Activated CD4-positive, alpha-beta T cell treated with anti-CD3 and anti-CD28 coated beads, Interleukin-2, amount 50 U/mL, for 48 hours (primary cell): ENCODE data around the gene ALLC.

ENCODE experiments used
- DNase-seq, 2 experiments: peaks; one replicate each; pipeline ENCODE4 v3.0.0-alpha.2; 2020

The ALLC gene

DNA sequence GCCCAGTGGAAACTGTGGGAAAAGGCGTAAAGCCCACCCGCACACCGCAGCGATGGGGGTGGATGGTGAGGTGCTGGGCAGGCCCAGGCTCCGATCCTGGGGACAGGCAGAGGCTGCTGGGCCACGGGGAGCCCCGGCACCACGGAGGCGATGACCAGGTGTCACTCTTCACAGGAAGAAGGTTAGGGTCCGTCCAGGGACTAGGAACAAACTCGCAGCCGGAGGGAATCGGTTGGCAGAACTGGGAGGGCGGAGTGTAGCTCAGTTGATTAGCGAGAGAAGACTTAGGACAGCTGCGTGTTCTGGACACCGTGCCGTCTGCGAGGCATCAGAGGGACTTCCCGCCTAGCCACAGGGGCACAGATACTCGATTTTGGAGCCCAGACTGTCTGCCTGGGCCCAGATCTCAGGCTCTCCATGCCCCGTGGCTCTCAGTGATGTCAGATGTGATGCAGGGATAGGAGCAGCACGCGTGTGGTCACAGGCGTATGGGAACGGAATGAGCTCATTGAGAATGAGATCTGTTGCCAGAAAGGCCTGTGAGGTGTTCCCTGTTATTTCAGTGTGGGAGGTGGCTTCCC is 16.1 kb upstream of the ALLC start:
- DNase-seq = no peak

- DNase-seq = no peak
Observed at GRCh38 chr2:3642521-3643215, 15.3 kb upstream of the ALLC start.

GRCh38 chr2:3643371-3644245 is 14.4 kb upstream of the ALLC start:
- no peak for DNase-seq

DNA sequence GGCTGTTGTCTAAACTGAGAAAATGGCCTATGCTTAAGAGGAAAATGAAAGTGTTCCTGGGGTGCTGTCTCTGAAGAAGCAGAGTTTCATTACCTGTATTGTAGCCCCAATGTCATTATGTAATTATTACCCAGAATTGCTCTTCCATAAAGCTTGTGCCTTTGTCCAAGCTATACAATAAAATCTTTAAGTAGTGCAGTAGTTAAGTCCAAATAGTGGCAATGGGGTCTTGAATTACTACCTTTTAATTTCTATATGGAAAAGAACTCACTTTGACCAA is 13.8 kb upstream of the ALLC start:
- DNase-seq = no peak

DNA sequence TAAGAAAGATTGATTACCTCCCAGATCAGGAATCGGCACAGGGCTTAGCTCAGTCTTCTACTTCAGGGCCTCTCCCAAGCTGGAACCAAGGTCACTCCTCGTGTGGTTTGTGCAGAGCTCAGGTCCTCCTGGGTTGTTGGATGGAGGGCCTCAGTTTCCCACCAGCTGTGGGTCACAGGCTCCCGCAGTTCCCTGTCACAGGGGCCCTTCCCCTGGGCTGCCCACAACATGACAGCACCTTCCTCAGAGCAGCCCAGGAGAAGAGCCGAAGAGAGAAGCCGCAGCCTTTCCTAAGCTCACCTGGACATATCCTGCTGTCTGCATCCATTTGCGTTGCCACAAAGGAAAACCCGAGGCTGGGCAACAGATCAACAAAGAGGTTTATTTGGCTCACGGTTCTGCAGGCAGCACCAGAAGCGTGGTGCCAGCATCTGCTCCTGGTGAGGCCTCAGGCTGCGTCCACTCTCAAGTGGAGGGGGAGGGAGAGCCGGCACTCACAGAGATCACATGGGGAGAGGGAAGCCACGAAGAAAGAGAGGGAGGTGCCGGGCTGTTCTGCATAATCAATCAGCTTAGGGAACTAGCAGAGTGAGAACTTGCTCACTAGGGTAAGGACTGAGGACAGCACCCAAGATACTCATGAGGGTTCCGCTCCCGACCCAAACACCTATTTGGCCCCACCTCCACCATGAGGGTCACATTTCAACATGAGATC is 13.0 kb upstream of the ALLC start:
- DNase-seq = no peak

DNA sequence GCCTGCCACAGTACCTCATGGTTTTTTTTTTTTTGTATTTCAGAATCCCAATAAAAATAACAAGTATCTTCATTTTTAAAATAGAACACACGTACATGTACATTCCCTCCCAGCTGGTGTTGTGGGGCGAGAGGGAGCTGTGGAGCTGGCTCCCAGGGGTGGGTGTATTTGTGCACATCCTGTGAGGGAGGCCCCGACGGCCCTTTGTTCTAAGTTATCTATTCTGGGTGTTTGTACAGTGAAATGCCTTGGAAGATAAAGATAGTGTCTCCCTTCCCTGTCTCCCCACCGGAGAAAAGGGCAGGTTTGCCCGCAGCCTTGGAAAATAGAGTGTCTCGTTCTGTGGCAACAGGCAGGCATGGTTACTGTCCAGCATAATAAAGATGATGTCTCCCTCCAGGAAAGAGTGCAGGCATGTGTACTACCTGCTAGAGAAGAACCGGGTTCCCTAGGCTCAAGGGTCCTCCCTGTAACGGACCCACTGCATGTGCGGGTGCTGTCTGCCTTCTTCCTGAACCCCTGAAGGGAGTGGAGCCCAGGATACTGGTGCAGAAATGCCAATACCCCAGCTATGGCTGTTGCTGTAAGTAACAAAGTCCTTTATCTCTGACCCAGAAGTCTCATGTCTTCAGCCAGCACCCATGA is 12.1 kb upstream of the ALLC start:
- DNase-seq = no peak

GRCh38 chr2:3646446-3646845 is 11.6 kb upstream of the ALLC start:
- DNase-seq = no peak

DNA sequence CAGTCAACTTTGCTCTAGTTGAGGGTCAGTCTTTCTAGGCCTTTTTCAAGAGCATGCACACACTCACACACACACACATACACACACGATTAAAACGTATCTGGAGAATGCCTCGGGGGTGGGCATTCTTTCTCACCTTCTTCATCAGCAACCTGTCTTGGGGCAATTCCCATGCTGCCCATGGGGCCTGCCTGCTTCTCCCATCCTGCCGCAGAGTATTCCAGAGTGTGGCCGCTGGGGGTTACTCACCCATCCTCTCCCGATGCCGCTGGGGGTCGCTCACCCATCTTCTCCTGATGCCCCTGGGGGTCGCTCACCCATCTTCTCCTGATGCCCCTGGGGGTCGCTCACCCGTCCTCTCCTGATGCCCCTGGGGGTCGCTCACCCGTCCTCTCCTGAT is 10.8 kb upstream of the ALLC start:
- DNase-seq = no peak

DNA sequence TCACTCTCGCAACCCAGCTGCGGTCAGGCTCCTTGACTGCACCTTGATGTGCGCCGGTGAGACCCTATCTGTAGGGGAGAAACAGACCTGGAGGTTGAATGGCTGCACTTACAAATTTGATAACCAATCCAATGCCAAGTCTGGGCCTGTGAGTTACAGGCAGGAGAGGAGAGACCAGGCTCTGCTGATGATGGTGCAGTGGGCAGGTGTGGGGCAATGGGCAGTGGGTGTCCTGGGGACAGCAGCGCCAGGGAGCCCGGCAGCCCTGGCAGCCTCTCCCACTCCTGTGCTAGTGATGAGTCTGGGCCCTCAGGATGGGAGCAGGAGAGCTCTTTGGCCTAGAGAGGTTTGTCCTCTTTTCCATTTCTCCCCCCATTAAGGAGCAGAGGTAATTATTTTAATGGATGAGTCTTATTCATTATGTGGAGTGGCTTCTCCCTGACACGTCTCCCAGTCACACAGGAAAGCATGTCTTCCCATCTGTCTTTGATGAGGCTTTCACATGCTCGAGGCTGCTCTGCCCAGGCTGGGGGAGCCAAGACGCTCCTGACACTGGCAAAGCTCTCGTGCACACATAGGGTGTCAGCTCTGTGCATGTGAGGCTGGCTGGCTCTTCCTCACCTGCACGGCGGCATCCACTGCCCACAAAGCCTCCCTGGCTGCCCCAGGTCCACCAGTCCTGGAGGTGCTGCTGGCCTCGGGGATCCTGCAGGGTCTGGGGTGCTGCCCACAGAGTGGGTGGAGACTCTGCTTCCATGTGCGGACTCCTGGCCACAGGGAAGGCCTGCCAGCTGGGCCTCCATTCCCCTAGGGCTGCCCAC is 10.0 kb upstream of the ALLC start:
- no peak for DNase-seq

GRCh38 chr2:3648652-3649177 is 9.3 kb upstream of the ALLC start:
- no peak for DNase-seq

- DNase-seq = no peak
Observed at GRCh38 chr2:3649581-3649980, 8.4 kb upstream of the ALLC start.

GRCh38 chr2:3650140-3650920 is 7.7 kb upstream of the ALLC start:
- no peak for DNase-seq

DNA sequence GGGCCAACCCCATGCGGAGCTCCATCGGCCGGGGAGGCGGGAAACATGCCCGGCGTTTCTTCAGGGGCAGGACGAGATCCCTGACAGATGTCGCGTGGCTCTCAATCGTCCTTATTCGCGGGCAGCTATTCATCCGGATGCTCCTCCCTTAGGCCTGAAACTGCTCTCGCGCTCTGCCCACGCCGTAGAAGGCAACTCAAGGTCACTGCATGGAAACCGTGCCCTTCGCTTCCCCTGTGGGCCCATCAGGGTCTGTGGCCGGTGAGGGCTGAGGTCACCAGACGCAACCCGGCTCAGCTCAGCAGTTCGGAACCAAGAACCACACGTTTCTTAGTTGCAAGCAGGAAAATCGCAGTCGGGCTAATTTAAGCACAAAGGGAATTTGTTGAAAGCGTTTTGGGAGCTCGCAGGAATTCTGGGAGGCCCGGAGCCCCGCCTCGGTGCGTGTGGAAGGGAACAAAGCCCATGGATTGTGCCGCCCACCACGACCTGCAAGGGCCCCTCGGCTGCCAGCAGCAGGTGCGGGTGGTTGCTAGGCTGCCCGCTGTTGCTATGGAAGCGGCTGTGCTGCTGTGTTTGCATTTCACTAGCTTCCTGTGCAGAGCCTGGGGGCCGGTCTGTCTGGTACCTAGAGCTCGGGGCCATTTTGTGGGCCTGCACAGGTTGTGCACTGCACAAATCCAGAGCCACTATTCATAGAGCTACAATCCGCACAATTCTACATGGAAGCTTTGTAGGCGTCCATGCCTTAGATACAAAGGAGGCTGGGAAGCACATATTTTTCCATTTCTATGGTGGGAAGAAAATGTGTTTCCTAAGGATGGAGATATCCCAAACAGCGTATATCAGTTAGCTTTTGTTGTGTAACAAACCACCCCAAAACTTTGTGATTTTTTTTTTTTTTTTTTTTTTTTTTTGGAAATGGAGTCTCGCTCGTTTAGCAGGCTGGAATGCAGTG is 6.0 kb upstream of the ALLC start:
- DNase-seq = peak; percentile 63 to 74

DNA sequence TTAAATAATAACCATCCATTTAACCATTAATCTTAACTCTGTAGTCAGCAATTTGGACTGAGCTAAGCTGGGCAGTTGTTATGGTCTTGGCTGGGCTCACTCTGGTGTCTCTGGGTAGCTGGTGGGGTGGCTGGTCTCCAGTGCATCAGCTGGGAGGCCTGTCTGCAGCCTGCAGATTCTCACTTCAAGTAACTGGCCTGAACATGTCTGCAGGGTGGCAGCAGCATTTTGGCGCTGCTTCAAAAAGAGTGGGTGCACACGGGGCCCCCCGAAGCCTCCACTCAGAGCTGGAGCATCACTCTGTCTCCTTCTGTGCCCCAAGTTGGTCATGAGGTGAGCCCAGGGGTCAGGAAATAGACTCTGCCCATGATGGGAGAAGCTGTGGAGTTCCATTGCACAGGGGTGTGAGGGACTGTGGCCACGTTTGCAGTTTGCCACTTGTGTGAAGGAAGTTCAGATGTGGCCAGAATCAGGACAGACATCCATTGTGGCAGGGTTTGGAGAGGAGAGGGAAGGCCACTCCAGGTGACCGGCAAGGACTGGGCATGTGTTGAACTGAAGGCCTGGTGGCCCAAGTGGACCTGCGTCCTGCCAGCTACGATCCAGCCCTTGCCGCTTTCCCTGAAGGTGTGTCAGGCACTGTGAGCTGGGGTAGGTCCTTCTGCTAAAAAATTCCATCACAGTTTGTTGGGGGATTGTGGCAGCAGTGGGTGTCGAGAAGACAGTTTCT is 4.9 kb upstream of the ALLC start:
- no peak for DNase-seq

- no peak for DNase-seq
Observed at GRCh38 chr2:3654011-3654410, 4.0 kb upstream of the ALLC start.

GRCh38 chr2:3654531-3655225 is 3.3 kb upstream of the ALLC start:
- DNase-seq = no peak

- DNase-seq = no peak
Observed at GRCh38 chr2:3655871-3656761, 1.9 kb upstream of the ALLC start.
